CD14-positive monocyte (primary cell): ENCODE measurements around the gene GALNTL6. TPM values are rescaled to one million over a fixed set of nuclear protein-coding genes. Genes with fewer than 3 reads are reported as not detected.
A peak's percentile ranks its signal among the peaks of the same experiment; 100 is the strongest.

ENCODE experiments used
- DNase-seq, 3 donors: peaks; one replicate each; pipeline ENCODE4 v3.0.0-alpha.2; 2011 to 2022
- H2AFZ ChIP-seq: 2 replicates; pipeline ENCODE4 v1.6.0; 2012; ENCODE audit warnings: mild to moderate bottlenecking, low read depth, low read length, inconsistent platforms; ENCODE audit not compliant: insufficient read depth, poor library complexity, severe bottlenecking
- H3K27ac ChIP-seq, 2 donors: 1 replicate in 1 of 2; 2 replicates in 1 of 2; pipeline ENCODE4 v1.5.1; 2012 to 2013; ENCODE audit warnings: low read length in 2 of 2, control low read depth in 1 of 2, inconsistent platforms in 1 of 2, low read depth in 1 of 2, mild to moderate bottlenecking in 1 of 2
- H3K27me3 ChIP-seq, 2 donors: one replicate each; pipeline versions ENCODE4 v1.6.0 to v1.6.1; 2011 to 2013; ENCODE audit warnings: low read length in 2 of 2; ENCODE audit not compliant: control insufficient read depth in 2 of 2, insufficient read depth in 2 of 2
- H3K36me3 ChIP-seq, 2 donors: replicated peaks in 1 of 2; 1 replicate in 1 of 2; 2 replicates in 1 of 2; pipeline versions ENCODE4 v1.5.1 to v1.6.1; 2012 to 2013; ENCODE audit warnings: low read length in 2 of 2, control low read depth in 1 of 2, inconsistent platforms in 1 of 2, mild to moderate bottlenecking in 1 of 2; ENCODE audit not compliant: insufficient read depth in 2 of 2, control insufficient read depth in 1 of 2
- H3K4me1 ChIP-seq, 2 donors: 1 replicate in 1 of 2; 2 replicates in 1 of 2; pipeline versions ENCODE4 v1.5.1 to v1.6.1; 2012 to 2013; ENCODE audit warnings: low read length in 2 of 2, control low read depth in 1 of 2, inconsistent platforms in 1 of 2, mild to moderate bottlenecking in 1 of 2, moderate library complexity in 1 of 2; ENCODE audit not compliant: insufficient read depth in 2 of 2, control insufficient read depth in 1 of 2
- H3K4me2 ChIP-seq: replicated peaks from 2 replicates; pipeline ENCODE3; 2012; ENCODE audit warnings: low read length, moderate library complexity, mild to moderate bottlenecking; ENCODE audit not compliant: poor library complexity, severe bottlenecking; ENCODE audit errors: extremely low read depth
- H3K4me3 ChIP-seq, 3 experiments: fragments of 200-600 bp in 1 of 3; sonication (generic) in 1 of 3; replicated peaks in 1 of 3; 1 replicate in 2 of 3; 2 replicates in 1 of 3; pipeline ENCODE4 v1.5.1; 2011 to 2013; ENCODE audit warnings: low read length in 3 of 3, mild to moderate bottlenecking in 3 of 3, control low read depth in 2 of 3, low read depth in 2 of 3, inconsistent platforms in 1 of 3, moderate library complexity in 1 of 3
- H3K79me2 ChIP-seq: 2 replicates; pipeline ENCODE4 v1.6.0; 2012; ENCODE audit warnings: mild to moderate bottlenecking, control low read depth, inconsistent platforms, low read length, moderate library complexity; ENCODE audit not compliant: insufficient read depth
- H3K9ac ChIP-seq: 2 replicates; pipeline ENCODE4 v1.6.0; 2017; ENCODE audit warnings: low read length, mild to moderate bottlenecking; ENCODE audit not compliant: insufficient read depth, poor library complexity, severe bottlenecking
- H3K9me3 ChIP-seq, 2 donors: replicated peaks in 1 of 2; 1 replicate in 1 of 2; 2 replicates in 1 of 2; pipeline versions ENCODE4 v1.5.1 to v1.6.1; 2012 to 2013; ENCODE audit warnings: low read length in 2 of 2, control low read depth in 1 of 2; ENCODE audit not compliant: control insufficient read depth in 1 of 2, insufficient read depth in 1 of 2
- H4K20me1 ChIP-seq: 2 replicates; pipeline ENCODE4 v1.6.0; 2012; ENCODE audit warnings: mild to moderate bottlenecking, low read length, control low read depth, moderate library complexity; ENCODE audit not compliant: insufficient read depth
- H3K27ac Mint-ChIP-seq, 7 donors: one replicate each; pipeline ENCODE4 v1.8.0; 2020; ENCODE audit warnings: mild to moderate bottlenecking in 7 of 7, mixed read lengths in 7 of 7, moderate library complexity in 6 of 7, inconsistent platforms in 2 of 7
- H3K27me3 Mint-ChIP-seq, 3 donors: one replicate each; pipeline ENCODE4 v1.8.0; 2021 to 2022; ENCODE audit warnings: low read depth in 3 of 3, mild to moderate bottlenecking in 3 of 3, mixed read lengths in 3 of 3, moderate library complexity in 3 of 3, inconsistent platforms in 1 of 3
- H3K36me3 Mint-ChIP-seq, 2 donors: one replicate each; pipeline ENCODE4 v1.8.0; 2020; ENCODE audit warnings: mixed read lengths in 2 of 2, inconsistent platforms in 1 of 2, mild to moderate bottlenecking in 1 of 2
- H3K4me1 Mint-ChIP-seq: one replicate; pipeline ENCODE4 v1.8.0; 2020; ENCODE audit warnings: mild to moderate bottlenecking, mixed read lengths
- H3K4me3 Mint-ChIP-seq, 2 donors: one replicate each; pipeline ENCODE4 v1.8.0; 2020; ENCODE audit warnings: mild to moderate bottlenecking in 2 of 2, mixed read lengths in 2 of 2, moderate library complexity in 1 of 2
- H3K9me3 Mint-ChIP-seq, 7 donors: one replicate each; pipeline ENCODE4 v1.8.0; 2020 to 2022; ENCODE audit warnings: mixed read lengths in 7 of 7, mild to moderate bottlenecking in 6 of 7, moderate library complexity in 6 of 7, inconsistent platforms in 2 of 7
- CTCF ChIP-seq: fragments of 200-600 bp; IDR thresholded peaks from one replicate; pipeline ENCODE4 v1.8.0; 2022; ENCODE audit warnings: antibody characterized with exemption, mild to moderate bottlenecking
- WGBS: methylation state at CpG from one replicate; pipeline ENCODE4 v1.1.5; 2013; ENCODE audit warnings: missing lambda C conversion rate; ENCODE audit not compliant: insufficient coverage; 5-methylcytosine and 5-hydroxymethylcytosine counted together
- intact Hi-C, 2 donors: fragments of 100-400 bp; cut with micrococcal nuclease; formaldehyde crosslinking; loops; one replicate each; pipeline versions ENCODE4 v1.15.0 to v1.15.1; 2023
- polyA plus RNA-seq, 3 donors: library from polyadenylated mRNA; depleted of rRNA in 1 of 3; unstranded in 2 of 3; stranded (reverse) in 1 of 3; fragments of 300-500 nt in 2 of 3; fragments of >200 nt in 1 of 3; fragmentation: Illumina TruSeq in 2 of 3; gene quantifications; 1 replicate in 2 of 3; 2 replicates in 1 of 3; pipeline ENCODE4 v1.2.3, GENCODE V29; 2012 to 2021

The GALNTL6 gene
- polyA plus RNA-seq, 3 donors: 0.05 TPM; not detected in 2

GRCh38 chr4:172578712-172579111 lies 765.5 kb downstream of the GALNTL6 start:
- WGBS: no CpG with 5 or more reads among the region's 3 CpGs
- no peaks in the 10 kb centered on the region for H4K20me1 ChIP-seq
- no peaks in the 10 kb centered on the region for H3K79me2 ChIP-seq
- Mint-ChIP-seq H3K36me3 (no peaks in the 10 kb centered on the region), H3K9me3 (peaks cover 0 to 7% (median 2%) of the 10 kb centered on the region in 7 donors), H3K4me3 (peak overlapping the region in 1 of 2 donors; percentile 47), H3K27ac (no peak overlapping the region), H3K4me1 (peaks cover 19% of the 10 kb centered on the region), H3K27me3 (peaks cover 12 to 35% (median 16%) of the 10 kb centered on the region in 3 donors)
- H3K36me3 ChIP-seq: no peaks in the 10 kb centered on the region
- H3K27me3 ChIP-seq: peaks cover 10 to 20% of the 10 kb centered on the region in 2 donors
- H3K27ac ChIP-seq: no peak overlapping the region
- no peak overlapping the region for H3K4me3 ChIP-seq
- H3K4me1 ChIP-seq: peaks cover 6 to 22% of the 10 kb centered on the region in 2 donors
- H2AFZ ChIP-seq: no peak overlapping the region
- H3K9me3 ChIP-seq: no peaks in the 10 kb centered on the region
- no peak overlapping the region for H3K9ac ChIP-seq
- no peak overlapping the region for H3K4me2 ChIP-seq
- DNase-seq: no peak
- no peak for TF ChIP-seq CTCF
- intact Hi-C loops: no loop called here

GRCh38 chr4:172584816-172585215 lies 771.6 kb downstream of the GALNTL6 start:
- Mint-ChIP-seq H3K9me3 (peaks cover 0 to 9% (median 5%) of the 10 kb centered on the region in 7 donors), H3K4me1 (no peaks in the 10 kb centered on the region), H3K27me3 (peaks cover 2 to 11% (median 5%) of the 10 kb centered on the region in 3 donors), H3K4me3 (no peak overlapping the region), H3K36me3 (no peaks in the 10 kb centered on the region), H3K27ac (no peak overlapping the region)
- Histone ChIP-seq H3K9me3 (no peaks in the 10 kb centered on the region), H3K4me1 (no peaks in the 10 kb centered on the region), H4K20me1 (no peaks in the 10 kb centered on the region), H3K27me3 (no peaks in the 10 kb centered on the region), H3K27ac (no peak overlapping the region), H3K4me2 (no peak overlapping the region), H3K4me3 (no peak overlapping the region), H3K79me2 (no peaks in the 10 kb centered on the region), H3K36me3 (no peaks in the 10 kb centered on the region), H3K9ac (no peak overlapping the region), H2AFZ (no peak overlapping the region)
- no peak for DNase-seq
- 95% methylated on average over 2 of the region's 2 CpGs for WGBS
- intact Hi-C loops: no loop called here
- no peak for TF ChIP-seq CTCF
